H9 (cell line): Measurements from ENCODE around the gene GLCE. TPM values are rescaled to one million over a fixed set of nuclear protein-coding genes. Genes with fewer than 3 reads are reported as not detected.

ENCODE experiments used
- DNase-seq: peaks from one replicate; pipeline ENCODE4 v3.0.0-alpha.2; 2017
- H2AFZ ChIP-seq: one replicate; pipeline ENCODE4 v1.6.1; 2013; ENCODE audit warnings: mild to moderate bottlenecking, low read length, control low read depth, moderate library complexity
- H2AK5ac ChIP-seq: 2 replicates; pipeline ENCODE4 v1.6.1; 2013; ENCODE audit warnings: low read length, control low read depth, mixed read lengths; ENCODE audit not compliant: insufficient read length
- H2BK120ac ChIP-seq: one replicate; pipeline ENCODE4 v1.6.1; 2013; ENCODE audit warnings: low read depth, mild to moderate bottlenecking, low read length, control low read depth, inconsistent platforms; ENCODE audit not compliant: poor library complexity, severe bottlenecking
- H2BK12ac ChIP-seq: 2 replicates; pipeline ENCODE4 v1.6.1; 2013; ENCODE audit warnings: low read length, control low read depth, mixed read lengths, low read depth; ENCODE audit not compliant: insufficient read length
- H2BK15ac ChIP-seq: 2 replicates; pipeline ENCODE4 v1.6.1; 2013; ENCODE audit warnings: low read depth, low read length, control low read depth
- H2BK20ac ChIP-seq: one replicate; pipeline ENCODE4 v1.6.1; 2013; ENCODE audit warnings: low read depth, mild to moderate bottlenecking, low read length, control low read depth, inconsistent platforms; ENCODE audit not compliant: poor library complexity, severe bottlenecking
- H2BK5ac ChIP-seq: 2 replicates; pipeline ENCODE4 v1.6.1; 2013; ENCODE audit warnings: low read length, control low read depth, mixed read lengths; ENCODE audit not compliant: insufficient read length
- H3K14ac ChIP-seq: 2 replicates; pipeline ENCODE4 v1.6.1; 2013; ENCODE audit warnings: low read length, control low read depth; ENCODE audit not compliant: insufficient read depth
- H3K18ac ChIP-seq: 2 replicates; pipeline ENCODE4 v1.6.1; 2013; ENCODE audit warnings: low read depth, mild to moderate bottlenecking, mixed read lengths, low read length, control low read depth; ENCODE audit not compliant: insufficient read length
- H3K23ac ChIP-seq: 2 replicates; pipeline ENCODE4 v1.6.1; 2013; ENCODE audit warnings: low read length, control low read depth, mixed read lengths, low read depth; ENCODE audit not compliant: insufficient read length
- H3K23me2 ChIP-seq: 2 replicates; pipeline ENCODE4 v1.6.1; 2013; ENCODE audit warnings: low read depth, mild to moderate bottlenecking, mixed read lengths, low read length, control low read depth; ENCODE audit not compliant: insufficient read length, poor library complexity, severe bottlenecking
- H3K27ac ChIP-seq: 2 replicates; pipeline ENCODE4 v1.5.1; 2013; ENCODE audit warnings: low read length, control low read depth, mixed read lengths, low read depth; ENCODE audit not compliant: insufficient read length
- H3K27me3 ChIP-seq: 2 replicates; pipeline ENCODE4 v1.6.1; 2013; ENCODE audit warnings: low read length, control low read depth, inconsistent platforms; ENCODE audit not compliant: insufficient read depth
- H3K4ac ChIP-seq: 2 replicates; pipeline ENCODE4 v1.6.1; 2013; ENCODE audit warnings: low read depth, mild to moderate bottlenecking, control low read depth, inconsistent platforms, low read length, moderate library complexity
- H3K4me1 ChIP-seq: 2 replicates; pipeline ENCODE4 v1.6.1; 2013; ENCODE audit warnings: low read length, control low read depth, inconsistent platforms; ENCODE audit not compliant: insufficient read depth
- H3K4me2 ChIP-seq: 2 replicates; pipeline ENCODE4 v1.6.1; 2013; ENCODE audit warnings: low read length, control low read depth, mixed read lengths; ENCODE audit not compliant: insufficient read length, insufficient read depth
- H3K56ac ChIP-seq: 2 replicates; pipeline ENCODE4 v1.6.1; 2013; ENCODE audit warnings: low read depth, mild to moderate bottlenecking, mixed read lengths, low read length, control low read depth; ENCODE audit not compliant: insufficient read length
- H3K79me1 ChIP-seq: 2 replicates; pipeline ENCODE4 v1.6.1; 2013; ENCODE audit warnings: low read depth, mild to moderate bottlenecking, moderate library complexity, low read length, control low read depth, inconsistent platforms; ENCODE audit not compliant: insufficient read depth, poor library complexity, severe bottlenecking
- H3K79me2 ChIP-seq: 2 replicates; pipeline ENCODE4 v1.6.1; 2013; ENCODE audit warnings: low read length, control low read depth, inconsistent platforms; ENCODE audit not compliant: insufficient read depth
- H3K9ac ChIP-seq: 2 replicates; pipeline ENCODE4 v1.6.1; 2013; ENCODE audit warnings: low read length, control low read depth, mixed read lengths; ENCODE audit not compliant: insufficient read length; ENCODE audit errors: extremely low read depth
- H3K9me3 ChIP-seq: one replicate; pipeline ENCODE4 v1.6.1; 2013; ENCODE audit warnings: low read depth, low read length, inconsistent platforms; ENCODE audit not compliant: control insufficient read depth
- H3T11ph ChIP-seq: one replicate; pipeline ENCODE4 v1.6.1; 2013; ENCODE audit warnings: mild to moderate bottlenecking, low read length, control low read depth, inconsistent platforms
- H4K20me1 ChIP-seq: one replicate; pipeline ENCODE4 v1.6.1; 2013; ENCODE audit not compliant: control insufficient read depth, insufficient read length, insufficient read depth
- H4K5ac ChIP-seq: 2 replicates; pipeline ENCODE4 v1.6.1; 2013; ENCODE audit warnings: low read depth, mild to moderate bottlenecking, mixed read lengths, low read length, control low read depth; ENCODE audit not compliant: insufficient read length
- H4K8ac ChIP-seq: replicated peaks from 2 replicates; pipeline ENCODE4 v1.6.1; 2013; ENCODE audit warnings: low read length, control low read depth, mixed read lengths, low read depth; ENCODE audit not compliant: insufficient read length
- H4K91ac ChIP-seq: 2 replicates; pipeline ENCODE4 v1.6.1; 2013; ENCODE audit warnings: low read depth, mild to moderate bottlenecking, moderate library complexity, mixed read lengths, low read length, control low read depth; ENCODE audit not compliant: insufficient read length
- H3K27ac Mint-ChIP-seq, 3 experiments: 2 replicates in 2 of 3; 3 replicates in 1 of 3; pipeline ENCODE4 v1.8.0; 2020 to 2021; ENCODE audit warnings: mixed read lengths in 3 of 3, mild to moderate bottlenecking in 1 of 3, moderate library complexity in 1 of 3
- H3K27me3 Mint-ChIP-seq: 2 replicates; pipeline ENCODE4 v1.8.0; 2021; ENCODE audit warnings: low read depth, mild to moderate bottlenecking, moderate library complexity, mixed read lengths
- H3K36me3 Mint-ChIP-seq, 3 experiments: 2 replicates in 2 of 3; 3 replicates in 1 of 3; pipeline ENCODE4 v1.8.0; 2020 to 2021; ENCODE audit warnings: low read depth in 3 of 3, mixed read lengths in 3 of 3; ENCODE audit not compliant: insufficient read depth in 1 of 3
- H3K4me1 Mint-ChIP-seq, 2 experiments: 2 replicates each; pipeline ENCODE4 v1.8.0; 2020; ENCODE audit warnings: mixed read lengths in 2 of 2
- H3K4me3 Mint-ChIP-seq, 2 experiments: 2 replicates in 1 of 2; 3 replicates in 1 of 2; pipeline ENCODE4 v1.8.0; 2020 to 2021; ENCODE audit warnings: mild to moderate bottlenecking in 2 of 2, mixed read lengths in 2 of 2, moderate library complexity in 1 of 2
- H3K9me3 Mint-ChIP-seq, 2 experiments: 2 replicates in 1 of 2; 3 replicates in 1 of 2; pipeline ENCODE4 v1.8.0; 2020; ENCODE audit warnings: mild to moderate bottlenecking in 2 of 2, mixed read lengths in 2 of 2, moderate library complexity in 1 of 2
- CTCF ChIP-seq: fragments of 200-600 bp; sonication (generic); conservative IDR thresholded peaks from 3 replicates; pipeline ENCODE4 v1.8.0; 2021; ENCODE audit warnings: antibody characterized with exemption, mild to moderate bottlenecking
- WGBS: extraction: QIAGEN DNeasy Blood & Tissue Kit; methylation state at CpG from one replicate; pipeline ENCODE4 v1.1.7; 2013; ENCODE audit warnings: missing lambda C conversion rate, low lambda C conversion rate, mixed read lengths; ENCODE audit not compliant: insufficient read length; ENCODE audit errors: extremely low coverage; 5-methylcytosine and 5-hydroxymethylcytosine counted together
- total RNA-seq: library from RNA; stranded (reverse); gene quantifications from 2 replicates; pipeline ENCODE4 v1.2.1, GENCODE V29; 2021

GLCE gene
- total RNA-seq, 1 experiment from 2014 or later = 12.2 TPM

- Histone ChIP-seq H3K23me2 (no peaks in the 10 kb centered on the region), H3K9me3 (no peaks in the 10 kb centered on the region), H2BK5ac (no peak overlapping the region), H3K23ac (no peak overlapping the region), H3K79me1 (no peaks in the 10 kb centered on the region), H3K4ac (no peak overlapping the region), H2BK120ac (no peak overlapping the region), H3K56ac (no peak overlapping the region), H4K8ac (no peak overlapping the region), H2BK15ac (no peak overlapping the region), H4K91ac (no peak overlapping the region), H2BK12ac (no peak overlapping the region), H4K20me1 (no peaks in the 10 kb centered on the region), H3K27ac (no peak overlapping the region), H2AK5ac (no peak overlapping the region), H2BK20ac (no peak overlapping the region), H3K27me3 (no peaks in the 10 kb centered on the region), H3K79me2 (no peaks in the 10 kb centered on the region), H4K5ac (no peak overlapping the region), H2AFZ (no peak overlapping the region), H3K18ac (no peak overlapping the region), H3K14ac (no peak overlapping the region), H3K9ac (no peak overlapping the region), H3T11ph (no peak overlapping the region), H3K4me1 (no peaks in the 10 kb centered on the region), H3K4me2 (no peak overlapping the region)
- Mint-ChIP-seq H3K4me1 (no peaks in the 10 kb centered on the region), H3K4me3 (no peak overlapping the region), H3K27ac (no peak overlapping the region), H3K9me3 (no peaks in the 10 kb centered on the region), H3K36me3 (no peaks in the 10 kb centered on the region; a peak in 2 of 7 replicates), H3K27me3 (no peaks in the 10 kb centered on the region)
- DNase-seq = no peak
- WGBS = 100% methylated on average over 2 of the region's 2 CpGs
- no peak for TF ChIP-seq CTCF
Measured at GRCh38 chr15:69172847-69173246, 12.4 kb downstream of the GLCE start.
